ENCODE results near the gene TNS4.

DNA sequence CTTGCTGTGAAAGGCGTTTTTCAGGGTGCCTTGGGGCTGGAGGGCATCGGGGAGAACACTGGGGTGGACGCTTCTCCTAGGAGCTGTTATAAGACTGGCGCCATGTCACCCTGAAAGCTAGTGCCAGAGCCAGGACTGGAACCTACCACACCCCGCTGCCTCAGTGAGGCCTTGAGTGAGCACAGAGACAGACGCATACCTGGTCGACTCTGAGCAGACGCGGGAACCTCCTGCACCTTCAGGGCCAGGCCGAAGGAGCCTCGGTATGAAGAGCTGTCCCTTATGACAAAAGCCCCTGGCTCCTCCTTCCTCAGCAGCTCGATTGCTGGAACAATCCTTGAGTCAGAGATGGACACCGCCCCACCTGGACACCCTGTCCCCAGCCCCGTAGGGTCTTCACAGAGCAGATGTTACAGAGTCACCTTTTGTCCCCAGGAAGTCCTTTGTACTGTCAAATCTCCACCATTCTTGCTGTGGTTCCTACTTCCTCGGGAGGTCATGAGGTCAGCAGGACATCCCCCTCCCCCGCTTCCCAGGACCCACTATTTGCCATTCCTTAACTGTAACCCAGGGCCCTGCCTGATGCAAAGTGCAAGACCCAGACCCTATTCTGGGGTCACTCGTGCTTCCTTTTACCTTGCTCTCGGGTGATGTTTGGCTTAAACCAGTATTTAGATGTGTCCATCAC lies 17.0 kb downstream of the TNS4 start:
- no peak for TF ChIP-seq EZH2 (IDR thresholded peaks at IDR 0.05)
- no peak for TF ChIP-seq POLR2AphosphoS5 (IDR thresholded peaks at IDR 0.05; ENCODE audit: borderline replicate concordance, low read depth, low read length)

All from SK-N-MC (cell line).